Gastrocnemius medialis (tissue), 4 donors: Measurements from ENCODE around the gene ZC2HC1B.

Experiments used
- POLR2A ChIP-seq, 2 donors: fragments of 450-650 bp; IDR thresholded peaks; one replicate each; pipeline ENCODE4 v1.6.1; 2017; ENCODE audit warnings: antibody characterized with exemption in 2 of 2, mild to moderate bottlenecking in 2 of 2, moderate library complexity in 2 of 2
- TF ChIP-seq, protein P1 (sequence below), 5 experiments: fragments of 450-650 bp in 3 of 5; fragments of 200-600 bp in 2 of 5; sonication (generic) in 2 of 5; IDR thresholded peaks in 4 of 5; conservative IDR thresholded peaks in 1 of 5; 1 replicate in 4 of 5; 2 replicates in 1 of 5; pipeline ENCODE4 v1.5.1; 2016 to 2019; ENCODE audit warnings: antibody characterized with exemption in 5 of 5, mild to moderate bottlenecking in 3 of 5, moderate library complexity in 3 of 5

DNA sequence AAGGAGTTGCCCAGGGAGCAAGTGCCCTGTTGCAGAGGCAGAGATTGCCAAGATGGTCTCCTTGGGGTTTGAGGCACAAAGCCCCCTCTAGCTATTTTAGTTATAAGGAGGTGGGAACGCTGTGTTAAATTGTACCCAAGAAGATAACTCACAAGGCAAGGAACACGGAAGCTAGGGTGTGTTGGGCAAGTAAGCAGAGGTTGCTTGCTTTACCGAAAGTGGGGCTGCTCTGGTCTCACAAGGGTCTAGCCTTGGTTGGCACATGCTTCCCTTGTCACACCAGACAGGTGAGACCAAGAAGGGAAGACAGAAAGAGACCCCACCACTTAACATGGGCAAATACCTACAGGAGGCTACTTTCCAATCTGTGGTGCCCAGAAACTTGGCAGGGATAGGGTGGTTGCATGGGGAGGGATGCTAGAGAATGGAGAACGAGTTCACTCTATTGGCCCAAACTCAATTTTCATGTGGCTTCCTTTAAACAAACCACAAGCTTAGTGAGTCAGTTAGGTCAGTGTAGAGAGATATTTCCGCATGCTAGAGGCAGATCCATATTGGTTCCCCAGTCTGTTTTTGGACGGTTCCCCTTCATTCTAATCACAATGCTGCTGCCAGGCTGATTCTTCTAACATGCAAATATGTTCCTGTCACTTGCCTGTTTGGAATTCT, 101.4 kb downstream of the ZC2HC1B start:
- TF ChIP-seq, protein P1, sequence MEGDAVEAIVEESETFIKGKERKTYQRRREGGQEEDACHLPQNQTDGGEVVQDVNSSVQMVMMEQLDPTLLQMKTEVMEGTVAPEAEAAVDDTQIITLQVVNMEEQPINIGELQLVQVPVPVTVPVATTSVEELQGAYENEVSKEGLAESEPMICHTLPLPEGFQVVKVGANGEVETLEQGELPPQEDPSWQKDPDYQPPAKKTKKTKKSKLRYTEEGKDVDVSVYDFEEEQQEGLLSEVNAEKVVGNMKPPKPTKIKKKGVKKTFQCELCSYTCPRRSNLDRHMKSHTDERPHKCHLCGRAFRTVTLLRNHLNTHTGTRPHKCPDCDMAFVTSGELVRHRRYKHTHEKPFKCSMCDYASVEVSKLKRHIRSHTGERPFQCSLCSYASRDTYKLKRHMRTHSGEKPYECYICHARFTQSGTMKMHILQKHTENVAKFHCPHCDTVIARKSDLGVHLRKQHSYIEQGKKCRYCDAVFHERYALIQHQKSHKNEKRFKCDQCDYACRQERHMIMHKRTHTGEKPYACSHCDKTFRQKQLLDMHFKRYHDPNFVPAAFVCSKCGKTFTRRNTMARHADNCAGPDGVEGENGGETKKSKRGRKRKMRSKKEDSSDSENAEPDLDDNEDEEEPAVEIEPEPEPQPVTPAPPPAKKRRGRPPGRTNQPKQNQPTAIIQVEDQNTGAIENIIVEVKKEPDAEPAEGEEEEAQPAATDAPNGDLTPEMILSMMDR (IDR thresholded peaks at IDR 0.05 in 4 of 5, conservative IDR thresholded peaks at IDR 0.05 in 1 of 5): no peak
- TF ChIP-seq POLR2A (IDR thresholded peaks at IDR 0.05): no peak
